ENCODE results near the gene C1QTNF9B. TPM values are rescaled to one million over a fixed set of nuclear protein-coding genes. Genes with fewer than 3 reads are reported as not detected.

Gene C1QTNF9B
- total and polyA plus RNA-seq, 2 of the 8 experiments (the other 6 are each of a cell fraction or from before 2014, with no cell fraction given): 0.11 TPM; not detected in 1

DNA sequence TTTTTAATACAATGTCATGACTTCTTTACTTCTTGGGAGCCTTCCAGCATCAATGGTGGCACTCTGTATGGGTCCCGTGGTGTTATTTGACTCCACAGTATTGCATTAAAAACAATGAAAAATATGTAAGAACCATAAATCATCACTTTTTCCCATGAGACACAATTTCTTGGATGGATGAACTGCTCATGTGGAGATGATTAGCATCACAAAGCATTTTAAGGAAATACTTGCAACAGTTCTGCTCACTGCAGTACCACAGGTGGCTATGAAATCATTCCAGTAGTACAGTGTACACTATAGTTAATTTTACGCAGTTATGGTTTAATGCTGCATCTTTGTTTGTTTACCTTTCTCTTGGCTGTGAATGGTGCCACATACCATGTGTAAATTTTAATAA lies 37.2 kb upstream of the C1QTNF9B start:
- no peak overlapping the region for H3K23ac ChIP-seq (ENCODE audit: insufficient read length)
- no peak overlapping the region for H3K14ac ChIP-seq (ENCODE audit: insufficient read length)
- FAIRE-seq: no peak
- H2AFZ ChIP-seq (ENCODE audit: low read length): no peak overlapping the region
- H4K8ac ChIP-seq (ENCODE audit: extremely low read depth, insufficient read depth, low read length): no peak overlapping the region
- H2BK20ac ChIP-seq (ENCODE audit: low read length): no peak overlapping the region
- H3K79me1 ChIP-seq (ENCODE audit: low read depth, low read length): no peaks in the 10 kb centered on the region
- no peak overlapping the region for H3K4ac ChIP-seq (replicated peaks; ENCODE audit: insufficient read length, low read depth, low read length)
- no peak overlapping the region for H3K4me3 ChIP-seq (ENCODE audit: extremely low read depth in 1 of 4, insufficient read depth in 2 of 4, low read depth in 3 of 4, low read length in 4 of 4)
- H3K4me2 ChIP-seq (ENCODE audit: insufficient read depth in 1 of 2, low read depth in 2 of 2, low read length in 2 of 2): no peak overlapping the region
- no peak overlapping the region for H3K18ac ChIP-seq (ENCODE audit: extremely low read depth, low read length)
- WGBS, 2 experiments (ENCODE audit: extremely low coverage in 1 of 2, insufficient coverage in 1 of 2, insufficient read length in 1 of 2, insufficient replicate concordance in 2 of 2, low coverage in 1 of 2, low lambda C conversion rate in 2 of 2, missing lambda C conversion rate in 1 of 2): 90% methylated on average over 2 of the region's 2 CpGs; no CpG with 5 or more reads in 1 of the 2 experiments
- no peak overlapping the region for H2BK12ac ChIP-seq (ENCODE audit: low read depth, low read length)
- H4K91ac ChIP-seq (replicated peaks; ENCODE audit: insufficient read length, low read length): no peak overlapping the region
- no peak for DNase-seq (ENCODE audit: low read depth in 1 of 2, low spot score in 2 of 2)
- no peaks in the 10 kb centered on the region; a peak in 1 of 7 replicates for H3K27me3 ChIP-seq (replicated peaks in 1 of 4; ENCODE audit: control insufficient read depth in 3 of 4, extremely low read depth in 1 of 4, insufficient read depth in 3 of 4, low read length in 3 of 4)
- H2BK15ac ChIP-seq (ENCODE audit: low read length): no peak overlapping the region
- POLR2A ChIA-PET (ENCODE audit: partially characterized antibody): no interaction called here
- H3K4me1 ChIP-seq (replicated peaks in 1 of 4; ENCODE audit: control insufficient read depth in 3 of 4, insufficient read depth in 4 of 4, low read length in 3 of 4): no peaks in the 10 kb centered on the region
- CTCF ChIA-PET (ENCODE audit: partially characterized antibody): interaction anchor here (1.0 kb wide), 1 partner anchor 14 kb away, joined by 3 read pairs; no protein-coding TSS in a partner anchor
- H2AK5ac ChIP-seq (ENCODE audit: low read depth, low read length): no peak overlapping the region
- no peaks in the 10 kb centered on the region for H4K20me1 ChIP-seq (replicated peaks in 1 of 2; ENCODE audit: control insufficient read depth in 1 of 2, insufficient read depth in 2 of 2, low read length in 2 of 2)
- no peaks in the 10 kb centered on the region for H3K79me2 ChIP-seq (ENCODE audit: control insufficient read depth in 1 of 2, insufficient read depth in 2 of 2, low read length in 2 of 2)
- H3K36me3 ChIP-seq (ENCODE audit: control insufficient read depth in 2 of 4, insufficient read depth in 4 of 4, low read length in 3 of 4): no peaks in the 10 kb centered on the region
- no peak overlapping the region for H4K5ac ChIP-seq (ENCODE audit: insufficient read length, low read depth, low read length)
- H3K9ac ChIP-seq (replicated peaks in 1 of 4; ENCODE audit: extremely low read depth in 1 of 4, low read depth in 3 of 4, low read length in 3 of 4): no peak overlapping the region
- H3K23me2 ChIP-seq (ENCODE audit: low read depth, low read length): peaks cover 3% of the 10 kb centered on the region; the same call in 1 of the 2 replicates
- no peak overlapping the region for H3K56ac ChIP-seq (replicated peaks; ENCODE audit: insufficient read length, low read depth, low read length)
- H3K27ac ChIP-seq (ENCODE audit: low read depth, low read length): no peak overlapping the region
- no peak overlapping the region for H2BK5ac ChIP-seq (ENCODE audit: low read depth, low read length)
- no peak overlapping the region for H2BK120ac ChIP-seq (replicated peaks; ENCODE audit: low read depth, low read length)
- H3K9me3 ChIP-seq (ENCODE audit: insufficient read depth in 2 of 2, low read depth in 1 of 2, low read length in 1 of 2): no peaks in the 10 kb centered on the region
- TF ChIP-seq RAD21 (IDR thresholded peaks at IDR 0.05 in 1 of 2, conservative IDR thresholded peaks at IDR 0.05 in 1 of 2; ENCODE audit: low read depth in 2 of 2, low read length in 2 of 2) (no peak), GTF2F1 (IDR thresholded peaks at IDR 0.05; ENCODE audit: borderline replicate concordance, low read depth, low read length) (no peak), EZH2 (IDR thresholded peaks at IDR 0.05; ENCODE audit: low read depth, low read length, severe bottlenecking) (no peak), HDAC2 (IDR thresholded peaks at IDR 0.05; ENCODE audit: borderline replicate concordance in 1 of 2, low read depth in 2 of 2, low read length in 2 of 2) (no peak), CBX5 (IDR thresholded peaks at IDR 0.05; ENCODE audit: low read depth, low read length) (no peak), YY1 (IDR thresholded peaks at IDR 0.05; ENCODE audit: low read depth, low read length) (no peak)
